ENCODE results near the gene RAD51C. TPM values are rescaled to one million over a fixed set of nuclear protein-coding genes. Genes with fewer than 3 reads are reported as not detected.

The RAD51C gene
- total and polyA plus RNA-seq, 9 of the 15 experiments (the other 6 are each of a cell fraction or from before 2014, with no cell fraction given) = 93.9 to 341 (median 135) TPM

GRCh38 chr17:58665946-58666857 lies 26.2 kb upstream of the RAD51C start (continued):
- TF ChIP-seq, protein P1, sequence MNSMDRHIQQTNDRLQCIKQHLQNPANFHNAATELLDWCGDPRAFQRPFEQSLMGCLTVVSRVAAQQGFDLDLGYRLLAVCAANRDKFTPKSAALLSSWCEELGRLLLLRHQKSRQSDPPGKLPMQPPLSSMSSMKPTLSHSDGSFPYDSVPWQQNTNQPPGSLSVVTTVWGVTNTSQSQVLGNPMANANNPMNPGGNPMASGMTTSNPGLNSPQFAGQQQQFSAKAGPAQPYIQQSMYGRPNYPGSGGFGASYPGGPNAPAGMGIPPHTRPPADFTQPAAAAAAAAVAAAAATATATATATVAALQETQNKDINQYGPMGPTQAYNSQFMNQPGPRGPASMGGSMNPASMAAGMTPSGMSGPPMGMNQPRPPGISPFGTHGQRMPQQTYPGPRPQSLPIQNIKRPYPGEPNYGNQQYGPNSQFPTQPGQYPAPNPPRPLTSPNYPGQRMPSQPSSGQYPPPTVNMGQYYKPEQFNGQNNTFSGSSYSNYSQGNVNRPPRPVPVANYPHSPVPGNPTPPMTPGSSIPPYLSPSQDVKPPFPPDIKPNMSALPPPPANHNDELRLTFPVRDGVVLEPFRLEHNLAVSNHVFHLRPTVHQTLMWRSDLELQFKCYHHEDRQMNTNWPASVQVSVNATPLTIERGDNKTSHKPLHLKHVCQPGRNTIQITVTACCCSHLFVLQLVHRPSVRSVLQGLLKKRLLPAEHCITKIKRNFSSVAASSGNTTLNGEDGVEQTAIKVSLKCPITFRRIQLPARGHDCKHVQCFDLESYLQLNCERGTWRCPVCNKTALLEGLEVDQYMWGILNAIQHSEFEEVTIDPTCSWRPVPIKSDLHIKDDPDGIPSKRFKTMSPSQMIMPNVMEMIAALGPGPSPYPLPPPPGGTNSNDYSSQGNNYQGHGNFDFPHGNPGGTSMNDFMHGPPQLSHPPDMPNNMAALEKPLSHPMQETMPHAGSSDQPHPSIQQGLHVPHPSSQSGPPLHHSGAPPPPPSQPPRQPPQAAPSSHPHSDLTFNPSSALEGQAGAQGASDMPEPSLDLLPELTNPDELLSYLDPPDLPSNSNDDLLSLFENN (IDR thresholded peaks at IDR 0.05; ENCODE audit: low read depth in 2 of 2, low read length in 2 of 2) = peak in 1 of 2 experiments; percentile 93; a peak in 2 of 4 replicates
- no peak for TF ChIP-seq SIRT6 (IDR thresholded peaks at IDR 0.05; ENCODE audit: low read depth, low read length)
- TF ChIP-seq CBFA2T2 (conservative IDR thresholded peaks at IDR 0.05) = no peak
- no peak for TF ChIP-seq MYBL2 (IDR thresholded peaks at IDR 0.05; ENCODE audit: low read depth)
- no peak for TF ChIP-seq MYBL2 (CRISPR knock-in tag; IDR thresholded peaks at IDR 0.05; ENCODE audit: borderline replicate concordance)
- TF ChIP-seq POLR2AphosphoS2 (IDR thresholded peaks at IDR 0.05; ENCODE audit: low read length) = 0 out of 2 replicates have a peak, but pooled peaks have one; percentile 41
- TF ChIP-seq NCOR1 (IDR thresholded peaks at IDR 0.05) = peak; percentile 61; the same call in 1 of the 2 replicates
- no peak for TF ChIP-seq HNRNPH1 (optimal IDR thresholded peaks at IDR 0.05; ENCODE audit: low read depth, low read length)
- no peak for TF ChIP-seq CTBP1 (IDR thresholded peaks at IDR 0.05; ENCODE audit: borderline replicate concordance)
- TF ChIP-seq TEAD4 (IDR thresholded peaks at IDR 0.05; ENCODE audit: low read length) = peak; percentile 79
- no peak for TF ChIP-seq TEAD4 (CRISPR knock-in tag; IDR thresholded peaks at IDR 0.05; ENCODE audit: borderline replicate concordance)
- peak; percentile 89 for TF ChIP-seq HBP1 (CRISPR knock-in tag; IDR thresholded peaks at IDR 0.05)
- TF ChIP-seq GTF2E2 (tag; IDR thresholded peaks at IDR 0.05) = peak; percentile 86; the same call in 1 of the 2 replicates
- TF ChIP-seq CHCHD3 (CRISPR knock-in tag; IDR thresholded peaks at IDR 0.05) = peak; percentile 87; the same call in 1 of the 2 replicates
- TF ChIP-seq C11orf30 (IDR thresholded peaks at IDR 0.05; ENCODE audit: low read depth) = peak; percentile 12; the same call in 1 of the 2 replicates
- peak in 1 of 2 experiments; percentile 82; a peak in 3 of 4 replicates for TF ChIP-seq NONO (IDR thresholded peaks at IDR 0.05; ENCODE audit: low read depth in 2 of 2, low read length in 1 of 2)
- TF ChIP-seq ZBTB43 (CRISPR knock-in tag; IDR thresholded peaks at IDR 0.05) = 0 out of 2 replicates have a peak, but pooled peaks have one; percentile 28
- peak; percentile 46 for TF ChIP-seq POLR2G (IDR thresholded peaks at IDR 0.05; ENCODE audit: low read depth, low read length)
- peak; percentile 87 for TF ChIP-seq ZNF316 (IDR thresholded peaks at IDR 0.05)
- TF ChIP-seq SIN3A (IDR thresholded peaks at IDR 0.05; ENCODE audit: borderline replicate concordance in 2 of 2, control insufficient read depth in 1 of 2, low read depth in 2 of 2, low read length in 2 of 2) = peak in 1 of 2 experiments; percentile 78; a peak in 2 of 4 replicates
- peak; percentile 72 for TF ChIP-seq POLR2B (IDR thresholded peaks at IDR 0.05; ENCODE audit: low read depth, partially characterized antibody)

All from K562 (cell line).